HEK293T (cell line): ENCODE data around the gene LAPTM4A.
A peak's percentile ranks its signal among the peaks of the same experiment; 100 is the strongest.

Experiments used
- CTCF ChIA-PET: fragments of 350-600 bp; formaldehyde crosslinking; extraction: SDS; loops from one replicate; lab custom pipeline; 2021; ENCODE audit warnings: antibody characterized with exemption, inconsistent platforms; lab: Yijun Ruan, JAX
- POLR2A ChIA-PET: fragments of 350-600 bp; formaldehyde crosslinking; extraction: SDS; loops from one replicate; lab custom pipeline; 2020; ENCODE audit warnings: antibody characterized with exemption, inconsistent platforms; lab: Yijun Ruan, JAX
- DNase-seq: peaks from one replicate; pipeline ENCODE4 v3.0.0; 2012; ENCODE audit warnings: mixed read lengths; ENCODE audit errors: extremely low spot score
- ARNT ChIP-seq: fragments of 450-650 bp; IDR thresholded peaks from 2 replicates; pipeline ENCODE4 v1.6.1; 2017; ENCODE audit warnings: mild to moderate bottlenecking
- BHLHE40 ChIP-seq: fragments of 450-650 bp; IDR thresholded peaks from 2 replicates; pipeline ENCODE4 v1.6.1; 2016; ENCODE audit warnings: mild to moderate bottlenecking, moderate library complexity, borderline replicate concordance
- CTBP1 ChIP-seq: fragments of 450-650 bp; IDR thresholded peaks from 2 replicates; pipeline ENCODE4 v1.6.1; 2016; ENCODE audit warnings: borderline replicate concordance
- ELF4 ChIP-seq: fragments of 450-650 bp; IDR thresholded peaks from 2 replicates; pipeline ENCODE4 v1.6.1; 2017; ENCODE audit warnings: antibody characterized with exemption
- FOXA1 ChIP-seq: fragments of 450-650 bp; IDR thresholded peaks from 2 replicates; pipeline ENCODE4 v1.6.1; 2016; ENCODE audit warnings: mild to moderate bottlenecking
- FOXK2 ChIP-seq: fragments of 450-650 bp; IDR thresholded peaks from 2 replicates; pipeline ENCODE4 v1.6.1; 2016; ENCODE audit warnings: mild to moderate bottlenecking
- FOXM1 ChIP-seq: fragments of 450-650 bp; IDR thresholded peaks from 2 replicates; pipeline ENCODE4 v1.6.1; 2017; ENCODE audit warnings: mild to moderate bottlenecking, borderline replicate concordance
- HDGF ChIP-seq: fragments of 450-650 bp; IDR thresholded peaks from 2 replicates; pipeline ENCODE4 v1.6.1; 2017; ENCODE audit warnings: antibody characterized with exemption, borderline replicate concordance
- L3MBTL2 ChIP-seq: fragments of 450-650 bp; conservative IDR thresholded peaks from 2 replicates; pipeline ENCODE4 v1.6.1; 2016; ENCODE audit warnings: mild to moderate bottlenecking
- LEF1 ChIP-seq: fragments of 450-650 bp; IDR thresholded peaks from 2 replicates; pipeline ENCODE4 v1.6.1; 2017; ENCODE audit warnings: mild to moderate bottlenecking, borderline replicate concordance
- NFRKB ChIP-seq: fragments of 450-650 bp; IDR thresholded peaks from 2 replicates; pipeline ENCODE4 v1.6.1; 2016; ENCODE audit warnings: mild to moderate bottlenecking, moderate library complexity
- SP1 ChIP-seq: fragments of 450-650 bp; IDR thresholded peaks from 2 replicates; pipeline ENCODE4 v1.6.1; 2017
- SUZ12 ChIP-seq: fragments of 450-650 bp; IDR thresholded peaks from 2 replicates; pipeline ENCODE4 v1.6.1; 2016; ENCODE audit warnings: mild to moderate bottlenecking
- TARDBP ChIP-seq: fragments of 450-650 bp; IDR thresholded peaks from 2 replicates; pipeline ENCODE4 v1.6.1; 2016
- ZNF384 ChIP-seq: fragments of 450-650 bp; IDR thresholded peaks from 2 replicates; pipeline ENCODE4 v1.6.1; 2016
- TF ChIP-seq, protein P1 (sequence below): fragments of 450-650 bp; IDR thresholded peaks from 2 replicates; pipeline ENCODE4 v1.6.1; 2016

Gene LAPTM4A

GRCh38 chr2:20062615-20063545, 11.5 kb upstream of the LAPTM4A start:
- CTCF ChIA-PET = interaction anchor here (1.0 to 2.5 kb wide), 2 partner anchors 15 to 47 kb away, joined by 4 to 7 read pairs; no protein-coding TSS in a partner anchor

DNA sequence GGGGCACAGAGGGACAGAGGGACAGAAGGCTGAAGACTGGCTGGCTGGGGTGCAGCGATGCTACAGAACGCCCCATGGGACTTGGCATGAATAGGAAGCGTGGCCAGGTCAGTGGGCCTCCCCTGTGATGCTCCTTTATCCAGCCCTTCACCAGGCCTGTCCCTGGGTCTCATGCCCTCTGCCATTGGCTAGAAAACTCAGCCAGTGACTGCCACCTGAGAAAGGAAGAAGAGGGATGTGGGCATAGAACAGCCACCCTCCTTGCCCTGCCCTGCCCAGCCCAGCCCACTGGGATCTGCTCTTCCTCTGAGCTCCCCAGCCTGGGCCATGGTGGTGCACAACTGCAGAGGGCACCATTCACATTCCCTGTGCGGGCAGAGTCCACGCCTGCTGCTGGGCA, 10.5 kb upstream of the LAPTM4A start:
- ChIA-PET CTCF (interaction anchor here (2.5 kb wide), 1 partner anchor 46 kb away, joined by 7 read pairs; no protein-coding TSS in a partner anchor), POLR2A (interaction anchor here (1.2 to 2.9 kb wide), 2 partner anchors 10 to 385 kb away, joined by 3 to 25 read pairs; partner anchors contain the start of genes LAPTM4A and RHOB)
- TF ChIP-seq SUZ12 (no peak), TARDBP (no peak), ARNT (no peak), LEF1 (no peak), ZNF384 (no peak), CTBP1 (no peak), FOXK2 (no peak), FOXA1 (no peak), L3MBTL2 (no peak), HDGF (no peak)
- TF ChIP-seq, protein P1, sequence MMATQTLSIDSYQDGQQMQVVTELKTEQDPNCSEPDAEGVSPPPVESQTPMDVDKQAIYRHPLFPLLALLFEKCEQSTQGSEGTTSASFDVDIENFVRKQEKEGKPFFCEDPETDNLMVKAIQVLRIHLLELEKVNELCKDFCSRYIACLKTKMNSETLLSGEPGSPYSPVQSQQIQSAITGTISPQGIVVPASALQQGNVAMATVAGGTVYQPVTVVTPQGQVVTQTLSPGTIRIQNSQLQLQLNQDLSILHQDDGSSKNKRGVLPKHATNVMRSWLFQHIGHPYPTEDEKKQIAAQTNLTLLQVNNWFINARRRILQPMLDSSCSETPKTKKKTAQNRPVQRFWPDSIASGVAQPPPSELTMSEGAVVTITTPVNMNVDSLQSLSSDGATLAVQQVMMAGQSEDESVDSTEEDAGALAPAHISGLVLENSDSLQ = no peak
- DNase-seq = no peak

More at GRCh38 chr2:20062615-20063545, 11.5 kb upstream of the LAPTM4A start:
- POLR2A ChIA-PET = interaction anchor here (1.2 to 2.9 kb wide), 2 partner anchors 11 to 384 kb away, joined by 3 to 25 read pairs; partner anchors contain the start of genes LAPTM4A and RHOB
- TF ChIP-seq FOXM1 = no peak
- TF ChIP-seq HDGF = no peak
- peak; percentile 70 for TF ChIP-seq ZNF384
- no peak for TF ChIP-seq FOXA1
- peak; percentile 32; the same call in 1 of the 2 replicates for TF ChIP-seq L3MBTL2
- DNase-seq = no peak

DNA sequence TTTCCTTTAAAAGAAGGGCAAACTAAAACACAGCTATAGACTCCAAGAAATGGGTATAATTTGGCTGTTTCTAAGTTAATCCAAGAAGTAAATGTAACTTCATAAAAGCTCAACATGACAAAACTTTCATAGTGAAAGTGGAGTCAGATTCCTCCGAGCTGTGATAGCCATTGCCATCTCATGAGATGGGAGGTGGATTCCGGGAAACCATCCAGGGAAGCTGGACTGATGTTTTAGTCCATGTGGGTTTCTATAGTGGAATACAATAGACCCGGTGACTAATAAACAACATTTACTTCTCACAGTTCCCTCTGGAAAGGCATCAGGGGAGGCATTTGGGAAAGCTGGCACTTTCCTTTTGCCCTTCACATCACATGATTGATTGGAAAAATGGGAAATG, 10.0 kb upstream of the LAPTM4A start:
- DNase-seq = no peak
- TF ChIP-seq TARDBP (no peak), ARNT (no peak), FOXK2 (no peak), L3MBTL2 (no peak), BHLHE40 (no peak), CTBP1 (no peak), SP1 (no peak)
- ChIA-PET CTCF (interaction anchor here (2.5 kb wide), 1 partner anchor 46 kb away, joined by 7 read pairs; no protein-coding TSS in a partner anchor), POLR2A (interaction anchor here (0.8 to 2.9 kb wide), 2 partner anchors 10 to 1884 kb away, joined by 3 to 25 read pairs; partner anchors contain the start of gene LAPTM4A)

DNA sequence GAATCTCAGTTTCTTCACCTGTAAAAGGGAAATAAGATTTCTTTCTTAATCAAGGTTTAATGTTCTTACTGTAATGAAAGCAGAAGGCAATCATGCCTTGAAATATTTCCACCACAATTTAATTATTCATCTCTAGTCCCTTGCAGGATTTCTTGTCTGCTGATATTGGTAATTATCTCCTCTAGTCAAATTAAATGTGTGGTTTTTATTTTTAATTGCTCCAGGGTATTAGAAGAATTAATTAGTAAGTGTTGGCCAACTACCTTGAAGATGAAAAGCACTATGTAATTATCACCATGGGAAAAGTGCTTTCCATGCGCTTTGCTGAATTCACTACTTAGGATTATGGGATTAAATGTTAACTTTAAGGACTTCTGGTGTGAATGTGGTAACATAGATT, 8.7 kb upstream of the LAPTM4A start:
- no peak for TF ChIP-seq ELF4
- no peak for TF ChIP-seq FOXK2
- TF ChIP-seq, protein P1 = no peak
- DNase-seq = no peak
- CTCF ChIA-PET = no interaction called here
- POLR2A ChIA-PET = no interaction called here

DNA sequence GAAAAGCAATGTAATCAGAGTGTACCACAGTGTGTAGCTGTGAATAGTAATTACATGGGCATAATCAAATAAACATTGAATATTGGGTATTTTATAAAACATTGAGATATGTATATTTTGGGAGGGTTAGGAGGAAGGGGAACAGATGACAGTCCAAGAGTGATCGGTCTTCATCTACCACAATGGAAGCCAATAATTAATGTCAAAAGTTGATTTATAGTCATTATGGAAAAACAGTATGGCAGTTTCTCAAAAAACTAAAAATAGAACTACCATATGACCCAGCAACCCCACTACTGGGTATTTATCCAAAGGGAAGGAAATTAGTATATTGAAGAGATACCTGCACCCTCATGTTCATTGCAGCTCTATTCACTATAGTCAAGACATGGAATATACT, 5.8 kb upstream of the LAPTM4A start:
- DNase-seq = no peak
- ChIA-PET CTCF (no interaction called here), POLR2A (no interaction called here)
- no peak for TF ChIP-seq TARDBP
- TF ChIP-seq, protein P1 = no peak
- TF ChIP-seq L3MBTL2 = no peak
- TF ChIP-seq ELF4 = no peak
- TF ChIP-seq ZNF384 = no peak
- TF ChIP-seq FOXM1 = no peak
- TF ChIP-seq SUZ12 = no peak
- TF ChIP-seq FOXA1 = no peak
- TF ChIP-seq BHLHE40 = no peak
- no peak for TF ChIP-seq NFRKB
- TF ChIP-seq SP1 = no peak
- TF ChIP-seq HDGF = no peak
- no peak for TF ChIP-seq LEF1
- no peak for TF ChIP-seq CTBP1
- TF ChIP-seq FOXK2 = no peak
- TF ChIP-seq ARNT = no peak

DNA sequence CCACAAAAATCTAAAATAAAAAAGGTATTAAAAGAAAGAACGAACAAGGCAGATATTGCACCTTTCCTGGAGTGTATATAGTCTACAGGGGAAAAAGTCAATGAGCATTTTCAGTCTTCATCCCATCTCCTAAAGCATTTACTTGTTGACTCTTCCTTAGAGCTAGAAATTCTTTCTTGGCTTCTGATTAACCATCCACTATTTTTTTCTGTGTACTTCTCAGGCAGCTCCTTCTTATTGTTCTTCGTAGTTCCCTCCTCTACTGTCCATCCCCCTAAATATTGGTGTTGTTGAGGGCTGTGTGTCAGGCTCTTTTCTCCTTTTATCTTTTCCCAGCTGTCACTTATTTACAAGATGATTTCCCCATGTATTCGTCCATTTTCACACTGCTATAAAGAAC, 3.5 kb upstream of the LAPTM4A start:
- CTCF ChIA-PET = no interaction called here
- TF ChIP-seq FOXK2 (no peak), ELF4 (no peak), LEF1 (no peak), TARDBP (no peak), FOXM1 (no peak), SUZ12 (no peak), ZNF384 (no peak), NFRKB (no peak), SP1 (no peak)
- DNase-seq = no peak
- POLR2A ChIA-PET = no interaction called here
